IMR-90 (cell line): ENCODE measurements around the gene CEP170. TPM values are rescaled to one million over a fixed set of nuclear protein-coding genes. Genes with fewer than 3 reads are reported as not detected.

Source experiments
- ATAC-seq: fragments of 200-7000 bp; cut with Tn5 transposase; 2 replicates; pipeline ENCODE4 v1.9.1; 2020; ENCODE audit warnings: low read depth, mild to moderate bottlenecking, moderate library complexity
- BruUV-seq: library from RNA; stranded (reverse); fragments of 400-500 nt; replicated peaks from 2 replicates; lab custom pipeline; 2021; lab: Mats Ljungman, UMichigan
- CTCF ChIA-PET: fragments of 300-600 bp; formaldehyde crosslinking; extraction: SDS; loops from one replicate; lab custom pipeline; 2021; ENCODE audit warnings: antibody characterized with exemption; lab: Yijun Ruan, JAX
- POLR2A ChIA-PET: fragments of 300-600 bp; sonication (Branson Sonifier 250); formaldehyde crosslinking; loops from one replicate; lab custom pipeline; 2022; ENCODE audit warnings: antibody characterized with exemption; ENCODE audit not compliant: unreplicated experiment; lab: Charles Lee
- DNase-seq: peaks from one replicate; pipeline ENCODE4 v3.0.0; 2013
- H2AFZ ChIP-seq: replicated peaks from 2 replicates; pipeline ENCODE3; 2013; ENCODE audit warnings: low read length, mild to moderate bottlenecking; ENCODE audit not compliant: poor library complexity
- H2AK5ac ChIP-seq: 2 replicates; pipeline ENCODE4 v1.6.1; 2013; ENCODE audit warnings: low read depth, low read length, inconsistent platforms
- H2AK9ac ChIP-seq: replicated peaks from 2 replicates; pipeline ENCODE3; 2013; ENCODE audit warnings: mild to moderate bottlenecking, low read depth, low read length, moderate library complexity; ENCODE audit not compliant: poor library complexity
- H2BK120ac ChIP-seq: 2 replicates; pipeline ENCODE4 v1.6.1; 2013; ENCODE audit warnings: low read depth, low read length, inconsistent platforms
- H2BK15ac ChIP-seq: 3 replicates; pipeline ENCODE4 v1.6.1; 2013; ENCODE audit warnings: low read depth, low read length, inconsistent platforms
- H2BK20ac ChIP-seq: 2 replicates; pipeline ENCODE4 v1.6.1; 2013; ENCODE audit warnings: low read depth, mild to moderate bottlenecking, inconsistent platforms, low read length, moderate library complexity
- H2BK5ac ChIP-seq: 2 replicates; pipeline ENCODE4 v1.6.1; 2013; ENCODE audit warnings: mild to moderate bottlenecking, low read depth, low read length, inconsistent platforms; ENCODE audit not compliant: poor library complexity, severe bottlenecking
- H3K14ac ChIP-seq: replicated peaks from 2 replicates; pipeline ENCODE4 v1.6.1; 2013; ENCODE audit warnings: low read depth, low read length, inconsistent platforms
- H3K18ac ChIP-seq: 2 replicates; pipeline ENCODE4 v1.6.1; 2013; ENCODE audit warnings: low read depth, low read length, control low read depth
- H3K23ac ChIP-seq: 2 replicates; pipeline ENCODE4 v1.6.1; 2013; ENCODE audit warnings: low read depth, low read length, inconsistent platforms
- H3K27ac ChIP-seq: 2 replicates; pipeline ENCODE4 v1.5.1; 2013; ENCODE audit warnings: mild to moderate bottlenecking, control low read depth, low read length; ENCODE audit not compliant: insufficient read depth
- H3K27me3 ChIP-seq: 2 replicates; pipeline ENCODE4 v1.6.1; 2013; ENCODE audit warnings: low read length; ENCODE audit not compliant: control insufficient read depth, insufficient read depth
- H3K36me3 ChIP-seq: 2 replicates; pipeline ENCODE4 v1.6.1; 2013; ENCODE audit warnings: low read length, mixed read lengths; ENCODE audit not compliant: control insufficient read depth, insufficient read depth
- H3K4ac ChIP-seq: 2 replicates; pipeline ENCODE4 v1.6.1; 2013; ENCODE audit warnings: low read depth, low read length, inconsistent platforms
- H3K4me1 ChIP-seq: 2 replicates; pipeline ENCODE4 v1.6.1; 2013; ENCODE audit warnings: low read length, mixed read lengths; ENCODE audit not compliant: control insufficient read depth, insufficient read depth
- H3K4me2 ChIP-seq: 2 replicates; pipeline ENCODE4 v1.6.1; 2013; ENCODE audit warnings: low read depth, mild to moderate bottlenecking, control low read depth, low read length, moderate library complexity
- H3K4me3 ChIP-seq: 2 replicates; pipeline ENCODE4 v1.5.1; 2013; ENCODE audit warnings: low read depth, mild to moderate bottlenecking, control low read depth, low read length, moderate library complexity; ENCODE audit not compliant: insufficient read depth
- H3K56ac ChIP-seq: 2 replicates; pipeline ENCODE4 v1.6.1; 2013; ENCODE audit warnings: low read length, inconsistent platforms; ENCODE audit not compliant: insufficient read depth; ENCODE audit errors: extremely low read depth
- H3K79me1 ChIP-seq, 2 experiments: 2 replicates each; pipeline ENCODE4 v1.6.1; 2013; ENCODE audit warnings: low read length in 2 of 2, inconsistent platforms in 1 of 2, low read depth in 1 of 2
- H3K9ac ChIP-seq: 2 replicates; pipeline ENCODE4 v1.6.1; 2013; ENCODE audit warnings: low read depth, low read length, control low read depth
- H3K9me1 ChIP-seq: 2 replicates; pipeline ENCODE4 v1.6.1; 2013; ENCODE audit warnings: low read length, inconsistent platforms; ENCODE audit not compliant: insufficient read depth
- H3K9me3 ChIP-seq: 2 replicates; pipeline ENCODE4 v1.6.1; 2013; ENCODE audit warnings: low read length; ENCODE audit not compliant: control insufficient read depth, insufficient read depth
- H4K20me1 ChIP-seq: 2 replicates; pipeline ENCODE4 v1.6.1; 2013; ENCODE audit warnings: low read length, inconsistent platforms; ENCODE audit not compliant: insufficient read depth
- H4K5ac ChIP-seq: 2 replicates; pipeline ENCODE4 v1.6.1; 2013; ENCODE audit warnings: mild to moderate bottlenecking, low read depth, low read length, control low read depth
- H4K8ac ChIP-seq, 2 experiments: 2 replicates each; pipeline ENCODE4 v1.6.1; 2013; ENCODE audit warnings: low read depth in 2 of 2, low read length in 2 of 2, control low read depth in 1 of 2, inconsistent platforms in 1 of 2
- H4K91ac ChIP-seq: 2 replicates; pipeline ENCODE4 v1.6.1; 2013; ENCODE audit warnings: low read depth, low read length, inconsistent platforms; ENCODE audit not compliant: insufficient read depth
- MAFK ChIP-seq: IDR thresholded peaks from 2 replicates; pipeline ENCODE4 v1.6.1; 2012; ENCODE audit warnings: low read depth, low read length, improper control_type of control experiment
- MXI1 ChIP-seq: IDR thresholded peaks from 2 replicates; pipeline ENCODE4 v1.6.1; 2012; ENCODE audit warnings: low read depth, mild to moderate bottlenecking, low read length, moderate library complexity, borderline replicate concordance
- NFE2L2 ChIP-seq: fragments of 150-350 bp; IDR thresholded peaks from 2 replicates; pipeline ENCODE4 v1.6.1; 2016; ENCODE audit warnings: low read depth, mild to moderate bottlenecking, low read length
- RAD21 ChIP-seq: IDR thresholded peaks from 2 replicates; pipeline ENCODE4 v1.6.1; 2012; ENCODE audit warnings: low read length, improper control_type of control experiment
- WGBS, 2 experiments: methylation state at CpG; one replicate each; pipeline versions ENCODE4 v1.1.5 to v1.1.7; 2013; ENCODE audit warnings: missing lambda C conversion rate in 2 of 2; ENCODE audit not compliant: insufficient read length in 1 of 2; ENCODE audit errors: extremely low coverage in 2 of 2; 5-methylcytosine and 5-hydroxymethylcytosine counted together
- dilution Hi-C: fragments of 300-500 bp; cut with HindIII; formaldehyde crosslinking; loops from one replicate; pipeline ENCODE4 v1.14.3; 2018; ENCODE audit warnings: low sequenced_read_pairs; ENCODE audit not compliant: unreplicated experiment
- in situ Hi-C: fragments of 300-500 bp; cut with MboI; formaldehyde crosslinking; loops from 3 replicates; pipeline ENCODE4 v1.14.3; 2019; ENCODE audit warnings: low sequenced_read_pairs, inconsistent platforms, mixed read lengths
- intact Hi-C: fragments of 100-400 bp; cut with micrococcal nuclease; formaldehyde crosslinking; loops from 2 replicates; pipeline ENCODE4 v1.10.0; 2022
- polyA plus RNA-seq, 3 experiments: library from polyadenylated mRNA; depleted of rRNA; stranded (reverse); fragments of >200 nt; gene quantifications; 2 replicates each; pipeline ENCODE4 v1.2.3, GENCODE V29; 2012; ENCODE audit warnings: low replicate concordance in 1 of 3
- total RNA-seq: library from RNA; depleted of rRNA; stranded (reverse); fragments of >200 nt; gene quantifications from 2 replicates; pipeline ENCODE4 v1.2.3, GENCODE V29; 2012
- TF ChIP-seq, protein P1 (sequence below): fragments of 150-350 bp; IDR thresholded peaks from 2 replicates; pipeline ENCODE4 v1.6.1; 2017; ENCODE audit warnings: mild to moderate bottlenecking, antibody characterized with exemption, low read length, low read depth

Gene CEP170
- total and polyA plus RNA-seq, 2 of the 4 experiments (the other 2 are of a cell fraction), result 65.8 to 151 TPM

DNA sequence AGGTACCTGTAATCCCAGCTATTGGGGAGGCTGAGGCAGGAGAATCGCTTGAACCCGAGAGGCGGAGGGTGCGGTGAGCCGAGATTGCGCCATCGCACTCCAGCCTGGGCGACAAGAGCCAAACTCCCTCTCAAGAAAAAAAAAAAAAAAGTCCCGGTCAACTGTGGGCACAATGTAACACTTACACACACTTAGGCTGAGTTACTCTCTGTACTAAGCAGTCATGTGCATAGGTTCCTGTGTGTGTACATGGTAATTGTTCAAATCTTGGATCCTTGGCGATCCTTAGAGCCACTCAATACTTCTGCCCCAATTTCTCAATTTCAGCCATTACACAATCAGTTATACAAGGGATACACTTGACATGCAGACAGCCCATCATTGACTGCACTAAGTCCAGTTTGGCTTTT is 12.4 kb upstream of the CEP170 start:
- peak overlapping the region; percentile 74; the same call in 1 of the 2 replicates for H3K23ac ChIP-seq
- BruUV-seq, result no TSS peak
- H2BK20ac ChIP-seq, result peak overlapping the region; percentile 96
- H4K5ac ChIP-seq, result peak overlapping the region; percentile 43; the same call in 1 of the 2 replicates
- H4K20me1 ChIP-seq, result no peaks in the 10 kb centered on the region
- peak overlapping the region; percentile 98 for H2BK120ac ChIP-seq
- H3K27ac ChIP-seq, result peak overlapping the region; percentile 56
- peaks cover 22% of the 10 kb centered on the region for H3K4me1 ChIP-seq
- H3K9me1 ChIP-seq, result peaks cover 8% of the 10 kb centered on the region
- H2AK5ac ChIP-seq, result peak overlapping the region; percentile 91
- no peak overlapping the region for H3K4me2 ChIP-seq
- H3K9ac ChIP-seq, result no peak overlapping the region; the same call in 1 of the 2 replicates
- peak overlapping the region; percentile 87 for H3K14ac ChIP-seq
- H3K4me3 ChIP-seq, result no peak overlapping the region
- H2AFZ ChIP-seq, result no peak overlapping the region
- peak overlapping the region; percentile 84; the same call in 1 of the 2 replicates for H3K4ac ChIP-seq
- POLR2A ChIA-PET, result no interaction called here
- no peaks in the 10 kb centered on the region for H3K27me3 ChIP-seq
- dilution Hi-C loops (no loop called here), intact Hi-C loops (no loop called here), in situ Hi-C loops (no loop called here)
- H2AK9ac ChIP-seq, result no peak overlapping the region
- H3K79me1 ChIP-seq, result peaks cover 40 to 47% of the 10 kb centered on the region in 2 experiments
- ATAC-seq, result no peak
- peak overlapping the region; percentile 78 for H4K91ac ChIP-seq
- H2BK15ac ChIP-seq, result peak overlapping the region; percentile 67; the same call in 2 of the 3 replicates
- H2BK5ac ChIP-seq, result peak overlapping the region; percentile 90
- H3K56ac ChIP-seq, result peak overlapping the region; percentile 54
- no peaks in the 10 kb centered on the region for H3K9me3 ChIP-seq
- CTCF ChIA-PET, result no interaction called here
- TF ChIP-seq MAFK, result no peak
- no peak for TF ChIP-seq RAD21
- TF ChIP-seq NFE2L2, result no peak
- TF ChIP-seq, protein P1, sequence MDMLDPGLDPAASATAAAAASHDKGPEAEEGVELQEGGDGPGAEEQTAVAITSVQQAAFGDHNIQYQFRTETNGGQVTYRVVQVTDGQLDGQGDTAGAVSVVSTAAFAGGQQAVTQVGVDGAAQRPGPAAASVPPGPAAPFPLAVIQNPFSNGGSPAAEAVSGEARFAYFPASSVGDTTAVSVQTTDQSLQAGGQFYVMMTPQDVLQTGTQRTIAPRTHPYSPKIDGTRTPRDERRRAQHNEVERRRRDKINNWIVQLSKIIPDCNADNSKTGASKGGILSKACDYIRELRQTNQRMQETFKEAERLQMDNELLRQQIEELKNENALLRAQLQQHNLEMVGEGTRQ, result no peak
- no peak for TF ChIP-seq MXI1
- peak overlapping the region; percentile 92; the same call in 1 of the 2 replicates for H3K18ac ChIP-seq
- DNase-seq, result no peak
- H4K8ac ChIP-seq, result peak overlapping the region; percentile 82 to 94
- WGBS, 2 experiments, result no CpG with 5 or more reads among the region's 10 CpGs
- H3K36me3 ChIP-seq, result peaks cover 2% of the 10 kb centered on the region; the same call in 1 of the 2 replicates
